Neural cell (in vitro differentiated cells): ENCODE measurements around the gene PROC. TPM values are rescaled to one million over a fixed set of nuclear protein-coding genes. Genes with fewer than 3 reads are reported as not detected.

ENCODE experiments used
- H2AFZ ChIP-seq: fragments of 200-600, 300-800 bp; sonication (generic), shearing (Covaris generic); 2 replicates; pipeline ENCODE4 v1.6.0; 2014; ENCODE audit warnings: low read depth, mild to moderate bottlenecking, antibody characterized with exemption, low read length, moderate library complexity
- H3F3A ChIP-seq: fragments of 200-600 bp; shearing (Covaris generic); 2 replicates; pipeline ENCODE4 v1.6.1; 2016; ENCODE audit warnings: mild to moderate bottlenecking, moderate library complexity, mixed read lengths, antibody characterized with exemption, low read length; ENCODE audit not compliant: insufficient read depth, poor library complexity, severe bottlenecking
- H3K27ac ChIP-seq: fragments of 200-600, 300-800 bp; sonication (generic), shearing (Covaris generic); 2 replicates; pipeline ENCODE4 v1.5.1; 2014; ENCODE audit warnings: mild to moderate bottlenecking, low read length, moderate library complexity
- H3K27me3 ChIP-seq: fragments of 300-800, 200-600 bp; sonication (generic), shearing (Covaris generic); 2 replicates; pipeline ENCODE4 v1.6.0; 2014; ENCODE audit warnings: mild to moderate bottlenecking, low read depth, low read length, moderate library complexity; ENCODE audit not compliant: insufficient read depth
- H3K36me3 ChIP-seq: fragments of 300-800, 200-600 bp; sonication (generic), shearing (Covaris generic); 2 replicates; pipeline ENCODE4 v1.5.1; 2014; ENCODE audit warnings: mild to moderate bottlenecking, antibody characterized with exemption, low read length, moderate library complexity; ENCODE audit not compliant: insufficient read depth
- H3K4me2 ChIP-seq: fragments of 300-800, 200-600 bp; sonication (generic), shearing (Covaris generic); 2 replicates; pipeline ENCODE4 v1.6.0; 2014; ENCODE audit warnings: mild to moderate bottlenecking, low read length
- H3K4me3 ChIP-seq: fragments of 300-800, 200-600 bp; sonication (generic), shearing (Covaris generic); 2 replicates; pipeline ENCODE4 v1.5.1; 2014; ENCODE audit warnings: mild to moderate bottlenecking, low read length, moderate library complexity
- H3K79me2 ChIP-seq: fragments of 200-600 bp; shearing (Covaris generic); replicated peaks from 2 replicates; pipeline ENCODE4 v1.6.0; 2014; ENCODE audit warnings: mild to moderate bottlenecking, low read length, moderate library complexity; ENCODE audit not compliant: insufficient read depth
- H3K9ac ChIP-seq: fragments of 300-800, 200-600 bp; sonication (generic), shearing (Covaris generic); 2 replicates; pipeline ENCODE4 v1.6.1; 2016; ENCODE audit warnings: mild to moderate bottlenecking, low read length, mixed read lengths
- H3K9me2 ChIP-seq: fragments of 200-600 bp; shearing (Covaris generic); 2 replicates; pipeline ENCODE4 v1.6.1; 2016; ENCODE audit warnings: mild to moderate bottlenecking, low read length, mixed read lengths; ENCODE audit not compliant: insufficient read depth
- H3K9me3 ChIP-seq: fragments of 200-600, 300-800 bp; sonication (generic), shearing (Covaris generic); 2 replicates; pipeline ENCODE4 v1.6.1; 2016; ENCODE audit warnings: mild to moderate bottlenecking, mixed run types, low read length, moderate library complexity, mixed read lengths
- H4K20me1 ChIP-seq: fragments of 200-600 bp; shearing (Covaris generic); 2 replicates; pipeline ENCODE4 v1.6.1; 2016; ENCODE audit warnings: mild to moderate bottlenecking, mixed run types; ENCODE audit not compliant: insufficient read depth
- EP300 ChIP-seq: fragments of 450-650 bp; conservative IDR thresholded peaks from 2 replicates; pipeline ENCODE4 v1.6.1; 2014; ENCODE audit warnings: antibody characterized with exemption, mild to moderate bottlenecking, moderate library complexity; ENCODE audit not compliant: poor library complexity, severe bottlenecking
- MXI1 ChIP-seq: fragments of 450-650 bp; conservative IDR thresholded peaks from 2 replicates; pipeline ENCODE4 v1.6.1; 2014; ENCODE audit warnings: antibody characterized with exemption, mild to moderate bottlenecking; ENCODE audit not compliant: poor library complexity, severe bottlenecking
- POLR2AphosphoS5 ChIP-seq: IDR thresholded peaks from 2 replicates; pipeline ENCODE4 v1.6.1; 2012
- RAD21 ChIP-seq: fragments of 450-650 bp; conservative IDR thresholded peaks from 2 replicates; pipeline ENCODE4 v1.6.1; 2014; ENCODE audit warnings: antibody characterized with exemption, mild to moderate bottlenecking, moderate library complexity
- SMC3 ChIP-seq: fragments of 450-650 bp; conservative IDR thresholded peaks from 2 replicates; pipeline ENCODE4 v1.6.1; 2014; ENCODE audit warnings: antibody characterized with exemption, mild to moderate bottlenecking, moderate library complexity; ENCODE audit not compliant: poor library complexity
- TAF1 ChIP-seq: IDR thresholded peaks from 2 replicates; pipeline ENCODE4 v1.6.1; 2012; ENCODE audit warnings: low read depth
- polyA plus RNA-seq: library from polyadenylated mRNA; depleted of rRNA; stranded (reverse); fragments of >200 nt; gene quantifications from 2 replicates; pipeline ENCODE4 v1.2.3, GENCODE V29; 2014
- TF ChIP-seq, protein P1 (sequence below): IDR thresholded peaks from 2 replicates; pipeline ENCODE4 v1.6.1; 2012; ENCODE audit warnings: borderline replicate concordance
- TF ChIP-seq, protein P2 (sequence below): fragments of 450-650 bp; IDR thresholded peaks from 2 replicates; pipeline ENCODE4 v1.5.1; 2014; ENCODE audit warnings: antibody characterized with exemption, mild to moderate bottlenecking, moderate library complexity; ENCODE audit not compliant: poor library complexity, severe bottlenecking

PROC gene
- polyA plus RNA-seq, 1 donor from 2014 or later: 0.33 TPM

DNA sequence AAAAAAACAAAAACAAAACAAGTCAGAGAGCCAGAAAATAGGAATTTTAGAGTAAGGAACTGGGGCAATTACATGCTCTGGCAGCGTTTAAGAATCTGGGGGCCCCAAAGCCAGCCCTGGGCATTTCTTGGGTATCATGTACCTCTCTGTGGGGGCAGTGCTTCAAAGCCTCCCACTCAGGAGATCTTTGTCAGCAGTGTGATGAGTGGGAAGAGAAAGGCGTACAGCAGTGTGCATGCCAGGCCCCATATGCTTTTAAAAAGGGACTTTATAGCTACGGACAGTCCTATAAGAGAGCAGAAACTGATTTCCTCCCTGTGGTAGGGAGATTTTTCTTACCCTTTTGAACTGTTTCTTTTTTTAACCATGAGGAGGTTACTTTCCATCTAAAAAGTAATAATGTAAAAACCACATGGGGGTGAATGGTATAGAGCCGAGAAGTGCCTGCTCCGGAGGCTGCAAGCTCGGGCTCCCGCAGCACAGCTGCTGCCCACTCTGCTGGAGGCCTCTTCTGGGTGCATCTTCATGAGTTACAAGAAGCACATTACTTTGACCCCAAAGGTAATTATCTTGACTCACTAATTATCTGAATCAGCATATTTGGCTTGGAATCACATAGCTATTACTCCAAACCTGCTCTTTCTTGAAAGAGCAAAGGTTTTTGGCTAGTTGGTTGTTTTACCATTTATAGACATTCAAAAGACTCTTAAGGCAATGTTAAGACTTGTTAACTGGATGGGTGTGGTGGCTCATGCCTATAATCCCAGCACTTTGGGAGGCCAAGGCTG, 46.4 kb downstream of the PROC start:
- Histone ChIP-seq H3K27ac (no peak overlapping the region), H3K9me2 (no peaks in the 10 kb centered on the region), H3K4me2 (no peak overlapping the region)

DNA sequence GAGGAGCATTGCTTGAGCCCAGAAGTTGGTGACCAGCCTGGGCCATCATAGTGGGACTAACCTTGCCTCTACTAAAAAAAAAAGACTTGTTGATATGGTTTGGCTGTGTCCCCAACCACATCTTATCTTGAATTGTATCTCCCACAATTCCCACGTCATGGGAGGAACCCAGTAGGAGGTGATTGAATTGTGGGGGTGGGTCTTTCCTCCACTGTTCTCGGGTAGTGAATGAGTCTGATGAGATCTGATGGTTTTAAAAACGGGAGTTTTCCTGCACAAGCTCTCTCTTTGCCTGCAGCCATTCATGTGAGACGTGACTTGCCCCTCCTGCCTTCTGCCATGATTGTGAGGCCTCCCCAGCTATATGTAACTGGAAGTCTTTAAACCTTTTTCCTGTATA, 47.0 kb downstream of the PROC start:
- no peaks in the 10 kb centered on the region for H3F3A ChIP-seq
- TF ChIP-seq EP300 (no peak), SMC3 (no peak), RAD21 (no peak), TAF1 (no peak)
- TF ChIP-seq, protein P1, sequence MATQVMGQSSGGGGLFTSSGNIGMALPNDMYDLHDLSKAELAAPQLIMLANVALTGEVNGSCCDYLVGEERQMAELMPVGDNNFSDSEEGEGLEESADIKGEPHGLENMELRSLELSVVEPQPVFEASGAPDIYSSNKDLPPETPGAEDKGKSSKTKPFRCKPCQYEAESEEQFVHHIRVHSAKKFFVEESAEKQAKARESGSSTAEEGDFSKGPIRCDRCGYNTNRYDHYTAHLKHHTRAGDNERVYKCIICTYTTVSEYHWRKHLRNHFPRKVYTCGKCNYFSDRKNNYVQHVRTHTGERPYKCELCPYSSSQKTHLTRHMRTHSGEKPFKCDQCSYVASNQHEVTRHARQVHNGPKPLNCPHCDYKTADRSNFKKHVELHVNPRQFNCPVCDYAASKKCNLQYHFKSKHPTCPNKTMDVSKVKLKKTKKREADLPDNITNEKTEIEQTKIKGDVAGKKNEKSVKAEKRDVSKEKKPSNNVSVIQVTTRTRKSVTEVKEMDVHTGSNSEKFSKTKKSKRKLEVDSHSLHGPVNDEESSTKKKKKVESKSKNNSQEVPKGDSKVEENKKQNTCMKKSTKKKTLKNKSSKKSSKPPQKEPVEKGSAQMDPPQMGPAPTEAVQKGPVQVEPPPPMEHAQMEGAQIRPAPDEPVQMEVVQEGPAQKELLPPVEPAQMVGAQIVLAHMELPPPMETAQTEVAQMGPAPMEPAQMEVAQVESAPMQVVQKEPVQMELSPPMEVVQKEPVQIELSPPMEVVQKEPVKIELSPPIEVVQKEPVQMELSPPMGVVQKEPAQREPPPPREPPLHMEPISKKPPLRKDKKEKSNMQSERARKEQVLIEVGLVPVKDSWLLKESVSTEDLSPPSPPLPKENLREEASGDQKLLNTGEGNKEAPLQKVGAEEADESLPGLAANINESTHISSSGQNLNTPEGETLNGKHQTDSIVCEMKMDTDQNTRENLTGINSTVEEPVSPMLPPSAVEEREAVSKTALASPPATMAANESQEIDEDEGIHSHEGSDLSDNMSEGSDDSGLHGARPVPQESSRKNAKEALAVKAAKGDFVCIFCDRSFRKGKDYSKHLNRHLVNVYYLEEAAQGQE: no peak
- TF ChIP-seq, protein P2, sequence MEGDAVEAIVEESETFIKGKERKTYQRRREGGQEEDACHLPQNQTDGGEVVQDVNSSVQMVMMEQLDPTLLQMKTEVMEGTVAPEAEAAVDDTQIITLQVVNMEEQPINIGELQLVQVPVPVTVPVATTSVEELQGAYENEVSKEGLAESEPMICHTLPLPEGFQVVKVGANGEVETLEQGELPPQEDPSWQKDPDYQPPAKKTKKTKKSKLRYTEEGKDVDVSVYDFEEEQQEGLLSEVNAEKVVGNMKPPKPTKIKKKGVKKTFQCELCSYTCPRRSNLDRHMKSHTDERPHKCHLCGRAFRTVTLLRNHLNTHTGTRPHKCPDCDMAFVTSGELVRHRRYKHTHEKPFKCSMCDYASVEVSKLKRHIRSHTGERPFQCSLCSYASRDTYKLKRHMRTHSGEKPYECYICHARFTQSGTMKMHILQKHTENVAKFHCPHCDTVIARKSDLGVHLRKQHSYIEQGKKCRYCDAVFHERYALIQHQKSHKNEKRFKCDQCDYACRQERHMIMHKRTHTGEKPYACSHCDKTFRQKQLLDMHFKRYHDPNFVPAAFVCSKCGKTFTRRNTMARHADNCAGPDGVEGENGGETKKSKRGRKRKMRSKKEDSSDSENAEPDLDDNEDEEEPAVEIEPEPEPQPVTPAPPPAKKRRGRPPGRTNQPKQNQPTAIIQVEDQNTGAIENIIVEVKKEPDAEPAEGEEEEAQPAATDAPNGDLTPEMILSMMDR: no peak
- H3K9me2 ChIP-seq: no peaks in the 10 kb centered on the region
- H3K9ac ChIP-seq: no peak overlapping the region
- H3K4me2 ChIP-seq: no peak overlapping the region
- no peaks in the 10 kb centered on the region for H3K36me3 ChIP-seq
- no peak overlapping the region for H3K27ac ChIP-seq
- no peaks in the 10 kb centered on the region for H3K79me2 ChIP-seq
- H2AFZ ChIP-seq: no peak overlapping the region
- no peaks in the 10 kb centered on the region for H3K9me3 ChIP-seq
- no peaks in the 10 kb centered on the region for H4K20me1 ChIP-seq
- H3K4me3 ChIP-seq: no peak overlapping the region
- no peaks in the 10 kb centered on the region for H3K27me3 ChIP-seq

More for the DNA sequence above, 46.4 kb downstream of the PROC start:
- TF ChIP-seq, protein P2: no peak
- TF ChIP-seq, protein P1: no peak
- TF ChIP-seq MXI1: no peak
- TF ChIP-seq RAD21: no peak
- no peak for TF ChIP-seq EP300
- no peak for TF ChIP-seq TAF1
- TF ChIP-seq SMC3: no peak
- TF ChIP-seq POLR2AphosphoS5: no peak
- Histone ChIP-seq H4K20me1 (no peaks in the 10 kb centered on the region), H3K9ac (no peak overlapping the region), H3K79me2 (no peaks in the 10 kb centered on the region), H3K9me3 (no peaks in the 10 kb centered on the region), H2AFZ (no peak overlapping the region), H3K4me3 (no peak overlapping the region), H3K36me3 (no peaks in the 10 kb centered on the region), H3F3A (no peaks in the 10 kb centered on the region), H3K27me3 (no peaks in the 10 kb centered on the region)
